Ovary (tissue), 9 donors: ENCODE measurements around the gene PLXNB1. TPM values are rescaled to one million over a fixed set of nuclear protein-coding genes. Genes with fewer than 3 reads are reported as not detected.

Experiments used
- DNase-seq, 5 donors: peaks; one replicate each; pipeline ENCODE4 v3.0.0-alpha.2; 2019 to 2020
- H3K27ac ChIP-seq, 2 donors: fragments of 200-600 bp; one replicate each; pipeline versions ENCODE4 v1.5.1 to v1.8.0; 2019 to 2022
- H3K27me3 ChIP-seq: fragments of 200-600 bp; one replicate; pipeline ENCODE4 v1.8.0; 2022
- H3K36me3 ChIP-seq: fragments of 200-600 bp; sonication (generic); one replicate; pipeline ENCODE4 v1.5.1; 2019
- H3K4me1 ChIP-seq: one replicate; pipeline ENCODE4 v1.8.1; 2013; ENCODE audit warnings: mild to moderate bottlenecking, moderate library complexity; ENCODE audit not compliant: insufficient read depth
- H3K4me3 ChIP-seq: fragments of 200-600 bp; sonication (generic); one replicate; pipeline ENCODE4 v1.5.1; 2017
- H3K9me3 ChIP-seq, 2 donors: fragments of 200-600 bp in 1 of 2; sonication (generic) in 1 of 2; one replicate each; pipeline versions ENCODE4 v1.5.1 to v1.8.1; 2013 to 2019; ENCODE audit warnings: mild to moderate bottlenecking in 1 of 2, moderate library complexity in 1 of 2
- EP300 ChIP-seq: sonication (generic); formaldehyde crosslinking; IDR thresholded peaks from one replicate; pipeline ENCODE4 v1.6.1; 2017; ENCODE audit warnings: antibody characterized with exemption
- POLR2A ChIP-seq: fragments of 450-650 bp; IDR thresholded peaks from one replicate; pipeline ENCODE4 v1.6.1; 2017; ENCODE audit warnings: antibody characterized with exemption, mild to moderate bottlenecking, moderate library complexity
- WGBS, 3 donors: extraction: QIAGEN DNeasy Blood & Tissue Kit in 1 of 3; methylation state at CpG; one replicate each; pipeline versions ENCODE4 v1.1.5 to v1.1.7; 2013 to 2017; 5-methylcytosine and 5-hydroxymethylcytosine counted together
- intact Hi-C, 4 donors: fragments of 100-400 bp; cut with DNase I; formaldehyde crosslinking; loops; one replicate each; pipeline versions ENCODE4 v1.11.0 to v1.15.1; 2022 to 2023
- polyA plus RNA-seq, 2 donors: library from polyadenylated mRNA; stranded (reverse); fragments of 200-250 nt in 1 of 2; fragments of 350-450 nt in 1 of 2; fragmentation: Illumina TruSeq in 1 of 2; extraction: RNeasy Lipid Tissue Mini Kit (QIAGEN cat#74804) in 1 of 2; gene quantifications; one replicate each; pipeline ENCODE4 v1.2.3, GENCODE V29; 2013 to 2014
- total RNA-seq, 7 donors: library from RNA; depleted of rRNA in 2 of 7; stranded (reverse); fragments of >200 nt in 2 of 7; fragmentation: NEBNext Ultra II Directional in 3 of 7; extraction: Animal tissue kit (Norgen Biotek cat#: 25700) in 3 of 7; gene quantifications; one replicate each; pipeline versions ENCODE4 v1.1.0 to v1.2.4, GENCODE V29; 2016 to 2023
- TF ChIP-seq, protein P1 (sequence below), 3 donors: fragments of 450-650 bp in 2 of 3; fragments of 200-600 bp in 1 of 3; IDR thresholded peaks; one replicate each; pipeline versions ENCODE4 v1.5.1 to v1.8.0; 2016 to 2022; ENCODE audit warnings: antibody characterized with exemption in 3 of 3, mild to moderate bottlenecking in 1 of 3
- donor health status: DM: no; HTN: no; CAD: no; lungs with moderate emphysema.
- donor health status: DM: no; HTN: no; CAD: no.
- donor health status: Bipolar disorder and iron deficiency.
- donor health status: DM: yes; HTN: yes; CAD: no.
- donor health status: DM: no; HTN: no; CAD: no.
- donor health status: DM: yes; HTN: yes; CAD: no.

PLXNB1 gene
- total and polyA plus RNA-seq, 9 donors = 11.2 to 166 (median 83.7) TPM

DNA sequence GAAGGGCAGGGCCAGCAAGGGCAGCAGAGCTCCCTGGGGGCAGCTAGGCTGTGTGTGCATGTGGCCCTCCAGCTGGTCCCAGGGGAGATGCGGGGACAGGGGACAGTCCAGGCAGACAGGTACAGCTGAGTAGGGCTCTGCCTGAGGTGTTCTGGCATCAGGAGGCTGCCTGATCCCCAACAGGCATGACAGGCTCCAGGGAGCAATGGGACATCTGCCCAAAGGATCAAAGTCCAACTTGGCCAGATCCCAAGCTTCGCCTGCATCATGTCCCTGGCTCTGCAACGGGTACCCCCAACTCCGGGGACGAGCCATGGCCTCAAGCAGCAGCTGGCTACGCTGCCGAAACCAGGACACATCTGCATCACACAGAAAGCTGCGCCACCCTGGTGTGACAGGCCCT is 38.4 kb upstream of the PLXNB1 start:
- Histone ChIP-seq H3K4me3 (no peak overlapping the region), H3K27me3 (no peaks in the 10 kb centered on the region), H3K27ac (no peak overlapping the region), H3K9me3 (no peaks in the 10 kb centered on the region), H3K36me3 (no peaks in the 10 kb centered on the region), H3K4me1 (peaks cover 25% of the 10 kb centered on the region)
- intact Hi-C loops = loop anchor here in 1 of 4 donors (10.0 kb wide), 1 partner anchor 216 kb away; the partner anchor contains the start of gene NCKIPSD
- DNase-seq = no peak
- TF ChIP-seq POLR2A (no peak), EP300 (no peak)
- TF ChIP-seq, protein P1, sequence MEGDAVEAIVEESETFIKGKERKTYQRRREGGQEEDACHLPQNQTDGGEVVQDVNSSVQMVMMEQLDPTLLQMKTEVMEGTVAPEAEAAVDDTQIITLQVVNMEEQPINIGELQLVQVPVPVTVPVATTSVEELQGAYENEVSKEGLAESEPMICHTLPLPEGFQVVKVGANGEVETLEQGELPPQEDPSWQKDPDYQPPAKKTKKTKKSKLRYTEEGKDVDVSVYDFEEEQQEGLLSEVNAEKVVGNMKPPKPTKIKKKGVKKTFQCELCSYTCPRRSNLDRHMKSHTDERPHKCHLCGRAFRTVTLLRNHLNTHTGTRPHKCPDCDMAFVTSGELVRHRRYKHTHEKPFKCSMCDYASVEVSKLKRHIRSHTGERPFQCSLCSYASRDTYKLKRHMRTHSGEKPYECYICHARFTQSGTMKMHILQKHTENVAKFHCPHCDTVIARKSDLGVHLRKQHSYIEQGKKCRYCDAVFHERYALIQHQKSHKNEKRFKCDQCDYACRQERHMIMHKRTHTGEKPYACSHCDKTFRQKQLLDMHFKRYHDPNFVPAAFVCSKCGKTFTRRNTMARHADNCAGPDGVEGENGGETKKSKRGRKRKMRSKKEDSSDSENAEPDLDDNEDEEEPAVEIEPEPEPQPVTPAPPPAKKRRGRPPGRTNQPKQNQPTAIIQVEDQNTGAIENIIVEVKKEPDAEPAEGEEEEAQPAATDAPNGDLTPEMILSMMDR (IDR thresholded peaks at IDR 0.05) = no peak
- 64 to 95% (median 73%) methylated on average over 6 to 8 of the region's 8 CpGs for WGBS, 3 donors

DNA sequence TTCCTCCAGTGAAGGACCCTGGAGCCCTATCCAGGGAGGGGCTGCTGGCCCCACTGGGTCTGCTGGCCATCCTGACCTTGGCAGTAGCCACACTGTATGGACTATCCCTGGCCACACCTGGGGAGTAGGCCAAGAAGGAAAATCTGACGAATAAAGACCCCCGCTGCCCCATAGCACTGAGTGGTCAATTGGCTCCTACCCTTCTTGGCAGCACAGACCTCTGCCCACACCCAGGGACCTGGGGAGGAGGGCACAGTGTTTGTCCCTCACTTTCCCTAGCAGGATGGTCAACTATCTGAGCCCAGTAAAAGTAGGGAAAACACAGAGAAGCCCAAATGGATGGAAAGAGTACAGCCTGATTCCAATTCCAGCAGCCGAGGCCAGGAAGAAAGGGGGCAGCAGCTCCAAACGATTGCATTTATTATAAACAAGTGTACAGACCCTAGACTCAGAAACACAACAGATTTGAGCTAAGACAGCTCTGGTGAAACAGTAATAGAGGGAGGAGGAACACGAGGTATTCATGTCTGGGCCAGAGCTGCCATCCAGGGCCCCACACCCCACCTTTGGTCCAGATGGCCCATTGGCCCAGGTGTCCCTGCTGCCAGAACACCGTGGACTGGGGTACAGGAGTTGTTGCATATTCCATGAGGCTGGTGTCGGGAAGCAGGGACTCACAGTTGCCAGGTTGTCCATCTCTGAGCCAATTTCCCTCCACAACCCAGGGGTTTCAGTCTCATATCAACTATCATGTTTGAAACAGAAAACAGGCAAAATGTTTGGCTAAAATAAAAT is 37.8 kb upstream of the PLXNB1 start:
- Histone ChIP-seq H3K4me1 (peaks cover 25% of the 10 kb centered on the region), H3K4me3 (no peak overlapping the region), H3K9me3 (no peaks in the 10 kb centered on the region), H3K36me3 (no peaks in the 10 kb centered on the region), H3K27ac (peak overlapping the region; percentile 98 to 100), H3K27me3 (no peaks in the 10 kb centered on the region)
- DNase-seq = no peak
- 46 to 64% (median 57%) methylated on average over 7 of the region's 7 CpGs for WGBS, 3 donors
- intact Hi-C loops = loop anchor here in 1 of 4 donors (10.0 kb wide), 1 partner anchor 217 kb away; the partner anchor contains the start of gene NCKIPSD
- TF ChIP-seq, protein P1 (IDR thresholded peaks at IDR 0.05) = no peak
- TF ChIP-seq EP300 = no peak
- no peak for TF ChIP-seq POLR2A

- intact Hi-C loops = loop anchor here in 1 of 4 donors (10.0 kb wide), 1 partner anchor 218 kb away; the partner anchor contains the start of gene NCKIPSD
- H3K9me3 ChIP-seq = no peaks in the 10 kb centered on the region
- no peaks in the 10 kb centered on the region for H3K27me3 ChIP-seq
- DNase-seq = no peak
- H3K4me1 ChIP-seq = peaks cover 25% of the 10 kb centered on the region
- 46 to 62% (median 53%) methylated on average over 9 of the region's 9 CpGs for WGBS, 3 donors
- H3K4me3 ChIP-seq = peak overlapping the region; percentile 48
- H3K27ac ChIP-seq = peak overlapping the region; percentile 98 to 100
- TF ChIP-seq POLR2A (no peak), EP300 (no peak)
- TF ChIP-seq, protein P1 (IDR thresholded peaks at IDR 0.05) = no peak
- H3K36me3 ChIP-seq = no peaks in the 10 kb centered on the region
Measured at GRCh38 chr3:48467110-48467454, 37.2 kb upstream of the PLXNB1 start.

DNA sequence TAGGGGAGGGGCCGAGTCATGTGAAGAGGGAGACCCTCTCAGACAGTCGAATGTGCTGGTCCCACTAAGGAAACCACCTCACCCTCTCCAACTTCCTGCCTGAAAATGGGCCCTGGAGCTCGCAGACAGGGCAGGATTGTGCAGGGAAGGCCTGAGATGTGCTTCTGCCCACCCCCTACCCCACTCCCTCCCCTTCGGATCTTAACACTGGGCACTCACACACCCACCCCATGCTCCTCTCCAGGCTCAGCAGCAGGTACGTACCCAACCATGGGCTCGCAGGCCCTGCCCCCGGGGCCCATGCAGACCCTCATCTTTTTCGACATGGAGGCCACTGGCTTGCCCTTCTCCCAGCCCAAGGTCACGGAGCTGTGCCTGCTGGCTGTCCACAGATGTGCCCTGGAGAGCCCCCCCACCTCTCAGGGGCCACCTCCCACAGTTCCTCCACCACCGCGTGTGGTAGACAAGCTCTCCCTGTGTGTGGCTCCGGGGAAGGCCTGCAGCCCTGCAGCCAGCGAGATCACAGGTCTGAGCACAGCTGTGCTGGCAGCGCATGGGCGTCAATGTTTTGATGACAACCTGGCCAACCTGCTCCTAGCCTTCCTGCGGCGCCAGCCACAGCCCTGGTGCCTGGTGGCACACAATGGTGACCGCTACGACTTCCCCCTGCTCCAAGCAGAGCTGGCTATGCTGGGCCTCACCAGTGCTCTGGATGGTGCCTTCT is 36.7 kb upstream of the PLXNB1 start:
- DNase-seq = peak in 4 of 5 donors; percentile 43 to 61 (median 55)
- H3K36me3 ChIP-seq = no peaks in the 10 kb centered on the region
- no peaks in the 10 kb centered on the region for H3K9me3 ChIP-seq
- H3K4me3 ChIP-seq = peak overlapping the region; percentile 48
- intact Hi-C loops = loop anchor here in 1 of 4 donors (10.0 kb wide), 1 partner anchor 218 kb away; the partner anchor contains the start of gene NCKIPSD
- WGBS, 3 donors = 11 to 17% (median 14%) methylated on average over 18 to 19 of the region's 19 CpGs
- H3K27ac ChIP-seq = peak overlapping the region; percentile 98 to 100
- TF ChIP-seq POLR2A (no peak), EP300 (no peak)
- TF ChIP-seq, protein P1 (IDR thresholded peaks at IDR 0.05) = no peak
- H3K27me3 ChIP-seq = no peaks in the 10 kb centered on the region
- peaks cover 22% of the 10 kb centered on the region for H3K4me1 ChIP-seq
